ENCODE data around the gene CAST.

CAST gene

DNA sequence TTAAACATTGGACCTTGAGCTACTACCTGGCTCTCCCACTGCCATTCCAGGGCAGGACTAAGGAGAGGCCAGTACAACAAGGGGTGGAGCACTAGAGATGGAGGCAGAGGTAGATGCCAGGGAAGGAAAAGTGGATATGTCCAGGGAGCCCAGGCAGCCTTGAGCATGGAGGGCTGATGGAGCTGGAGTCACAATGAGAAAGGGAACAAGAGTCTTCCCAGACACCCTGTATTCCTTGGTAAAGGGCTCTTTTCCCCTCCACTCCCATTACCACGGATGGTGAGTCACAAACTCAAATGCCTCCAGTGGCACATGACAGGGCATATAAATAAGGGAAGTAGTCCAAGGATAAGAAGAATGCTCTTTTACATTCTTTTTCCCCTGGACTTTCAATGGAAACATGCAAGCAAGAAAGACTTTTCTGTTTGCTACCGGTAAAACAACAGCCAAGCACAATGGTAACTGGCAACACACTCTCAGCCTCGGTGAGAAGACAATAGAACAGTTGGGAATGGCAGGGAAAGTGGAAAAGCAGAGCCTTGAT, 128.9 kb downstream of the CAST start:
- Histone ChIP-seq H3K9ac (ENCODE audit: low read depth, low read length) (no peak overlapping the region), H3K27me3 (ENCODE audit: insufficient read depth, low read length, poor library complexity) (no peaks in the 10 kb centered on the region), H3K9me3 (ENCODE audit: insufficient read depth, low read length, severe bottlenecking) (no peaks in the 10 kb centered on the region), H3K4me1 (ENCODE audit: insufficient read depth, low read length) (no peaks in the 10 kb centered on the region), H3K27ac (ENCODE audit: low read length) (no peak overlapping the region), H3K4me2 (ENCODE audit: insufficient read depth, low read length) (no peak overlapping the region), H3K79me2 (ENCODE audit: insufficient read depth, low read length) (peaks cover 28% of the 10 kb centered on the region), H2AFZ (ENCODE audit: low read depth, low read length) (no peak overlapping the region), H4K20me1 (ENCODE audit: insufficient read depth, low read length) (no peaks in the 10 kb centered on the region), H3K36me3 (ENCODE audit: insufficient read depth, low read length) (peaks cover 98% of the 10 kb centered on the region), H3K4me3 (ENCODE audit: low read depth in 1 of 2, low read length in 2 of 2) (no peak overlapping the region)
- TF ChIP-seq, protein P1, sequence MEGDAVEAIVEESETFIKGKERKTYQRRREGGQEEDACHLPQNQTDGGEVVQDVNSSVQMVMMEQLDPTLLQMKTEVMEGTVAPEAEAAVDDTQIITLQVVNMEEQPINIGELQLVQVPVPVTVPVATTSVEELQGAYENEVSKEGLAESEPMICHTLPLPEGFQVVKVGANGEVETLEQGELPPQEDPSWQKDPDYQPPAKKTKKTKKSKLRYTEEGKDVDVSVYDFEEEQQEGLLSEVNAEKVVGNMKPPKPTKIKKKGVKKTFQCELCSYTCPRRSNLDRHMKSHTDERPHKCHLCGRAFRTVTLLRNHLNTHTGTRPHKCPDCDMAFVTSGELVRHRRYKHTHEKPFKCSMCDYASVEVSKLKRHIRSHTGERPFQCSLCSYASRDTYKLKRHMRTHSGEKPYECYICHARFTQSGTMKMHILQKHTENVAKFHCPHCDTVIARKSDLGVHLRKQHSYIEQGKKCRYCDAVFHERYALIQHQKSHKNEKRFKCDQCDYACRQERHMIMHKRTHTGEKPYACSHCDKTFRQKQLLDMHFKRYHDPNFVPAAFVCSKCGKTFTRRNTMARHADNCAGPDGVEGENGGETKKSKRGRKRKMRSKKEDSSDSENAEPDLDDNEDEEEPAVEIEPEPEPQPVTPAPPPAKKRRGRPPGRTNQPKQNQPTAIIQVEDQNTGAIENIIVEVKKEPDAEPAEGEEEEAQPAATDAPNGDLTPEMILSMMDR (IDR thresholded peaks at IDR 0.05; ENCODE audit: borderline replicate concordance, extremely low read depth, low read length, poor library complexity, severe bottlenecking), result no peak
- no peak for TF ChIP-seq EZH2 (IDR thresholded peaks at IDR 0.05; ENCODE audit: borderline replicate concordance, low read depth, low read length, severe bottlenecking)
- no peak for DNase-seq
- ATAC-seq (ENCODE audit: insufficient read depth, low read depth), result no peak

DNA sequence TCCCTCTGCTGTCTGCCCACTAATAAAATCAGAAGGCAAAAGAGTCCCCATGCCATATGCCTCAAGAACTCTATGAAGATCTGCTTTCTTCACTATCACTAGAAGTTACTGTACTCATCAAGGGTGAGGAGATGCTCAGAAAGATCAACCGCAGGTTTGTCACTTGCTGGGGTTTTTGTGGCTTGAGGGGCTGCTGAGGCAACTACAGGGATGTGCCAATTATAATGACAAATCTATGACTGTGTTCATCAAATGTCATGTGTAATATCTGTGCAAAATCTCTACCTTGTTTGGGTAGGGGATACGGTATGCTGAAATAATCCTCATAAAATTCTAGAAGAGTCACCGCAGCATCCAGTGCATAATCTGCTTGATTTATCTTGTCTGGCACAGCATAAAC, 132.6 kb downstream of the CAST start:
- Histone ChIP-seq H3K9ac (ENCODE audit: low read depth, low read length) (no peak overlapping the region), H2AFZ (ENCODE audit: low read depth, low read length) (no peak overlapping the region), H3K27ac (ENCODE audit: low read length) (no peak overlapping the region), H3K9me3 (ENCODE audit: insufficient read depth, low read length, severe bottlenecking) (no peaks in the 10 kb centered on the region), H3K4me2 (ENCODE audit: insufficient read depth, low read length) (no peak overlapping the region), H3K27me3 (ENCODE audit: insufficient read depth, low read length, poor library complexity) (no peaks in the 10 kb centered on the region), H3K36me3 (ENCODE audit: insufficient read depth, low read length) (peaks cover 98% of the 10 kb centered on the region), H3K4me1 (ENCODE audit: insufficient read depth, low read length) (no peaks in the 10 kb centered on the region), H3K79me2 (ENCODE audit: insufficient read depth, low read length) (peaks cover 62% of the 10 kb centered on the region), H3K4me3 (ENCODE audit: low read depth in 1 of 2, low read length in 2 of 2) (no peak overlapping the region), H4K20me1 (ENCODE audit: insufficient read depth, low read length) (no peaks in the 10 kb centered on the region)
- DNase-seq (no peak), ATAC-seq (ENCODE audit: insufficient read depth, low read depth) (peak; percentile 70)
- no peak for TF ChIP-seq EZH2 (IDR thresholded peaks at IDR 0.05; ENCODE audit: borderline replicate concordance, low read depth, low read length, severe bottlenecking)
- TF ChIP-seq, protein P1 (IDR thresholded peaks at IDR 0.05; ENCODE audit: borderline replicate concordance, extremely low read depth, low read length, poor library complexity, severe bottlenecking), result no peak

DNA sequence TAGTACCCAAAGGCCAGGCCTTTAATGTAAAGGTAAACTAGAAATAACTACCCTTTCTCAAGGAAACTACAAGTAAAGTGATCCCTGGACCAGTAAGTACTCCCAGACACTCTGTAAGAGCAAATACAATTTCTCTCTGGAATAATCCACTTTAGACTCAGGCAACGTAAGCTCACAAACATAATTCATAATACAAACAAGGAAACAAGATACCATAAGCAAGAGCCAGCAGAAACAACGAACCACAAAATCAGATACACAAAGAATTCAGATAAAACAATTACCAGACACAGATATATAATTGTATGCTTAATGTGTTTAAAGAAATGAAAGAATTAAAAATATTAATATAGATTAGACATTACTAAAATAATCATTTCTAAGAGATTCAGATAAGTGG, 133.4 kb downstream of the CAST start:
- DNase-seq, result no peak
- H3K4me1 ChIP-seq (ENCODE audit: insufficient read depth, low read length), result no peaks in the 10 kb centered on the region
- no peaks in the 10 kb centered on the region for H3K27me3 ChIP-seq (ENCODE audit: insufficient read depth, low read length, poor library complexity)
- ATAC-seq (ENCODE audit: insufficient read depth, low read depth), result no peak
- peaks cover 70% of the 10 kb centered on the region for H3K79me2 ChIP-seq (ENCODE audit: insufficient read depth, low read length)
- H3K27ac ChIP-seq (ENCODE audit: low read length), result no peak overlapping the region
- TF ChIP-seq, protein P1 (IDR thresholded peaks at IDR 0.05; ENCODE audit: borderline replicate concordance, extremely low read depth, low read length, poor library complexity, severe bottlenecking), result no peak
- no peak for TF ChIP-seq EZH2 (IDR thresholded peaks at IDR 0.05; ENCODE audit: borderline replicate concordance, low read depth, low read length, severe bottlenecking)
- H2AFZ ChIP-seq (ENCODE audit: low read depth, low read length), result no peak overlapping the region
- no peak overlapping the region for H3K4me3 ChIP-seq (ENCODE audit: low read depth in 1 of 2, low read length in 2 of 2)
- H3K9ac ChIP-seq (ENCODE audit: low read depth, low read length), result no peak overlapping the region
- H3K4me2 ChIP-seq (ENCODE audit: insufficient read depth, low read length), result no peak overlapping the region
- H4K20me1 ChIP-seq (ENCODE audit: insufficient read depth, low read length), result no peaks in the 10 kb centered on the region
- H3K9me3 ChIP-seq (ENCODE audit: insufficient read depth, low read length, severe bottlenecking), result no peaks in the 10 kb centered on the region
- peaks cover 98% of the 10 kb centered on the region for H3K36me3 ChIP-seq (ENCODE audit: insufficient read depth, low read length)

All from DND-41 (cell line).